Mesenchymal stem cell (in vitro differentiated cells and primary cell): ENCODE data around the gene FRZB.

Source experiments
- DNase-seq: peaks from one replicate; pipeline ENCODE4 v3.0.0-alpha.2; 2013
- H2AFZ ChIP-seq: one replicate; pipeline ENCODE4 v1.6.1; 2013; ENCODE audit warnings: low read depth, mild to moderate bottlenecking, control low read depth, inconsistent platforms, low read length, moderate library complexity
- H2AK5ac ChIP-seq: 2 replicates; pipeline ENCODE4 v1.6.1; 2013; ENCODE audit warnings: low read length, moderate library complexity, mild to moderate bottlenecking, inconsistent platforms; ENCODE audit not compliant: severe bottlenecking
- H2BK120ac ChIP-seq: one replicate; pipeline ENCODE4 v1.6.1; 2013; ENCODE audit warnings: low read depth, mild to moderate bottlenecking, inconsistent platforms, low read length, moderate library complexity
- H2BK12ac ChIP-seq, 2 experiments: one replicate each; pipeline ENCODE4 v1.6.1; 2013; ENCODE audit warnings: inconsistent platforms in 2 of 2, low read length in 2 of 2, mild to moderate bottlenecking in 2 of 2, moderate library complexity in 2 of 2, control low read depth in 1 of 2
- H2BK15ac ChIP-seq: one replicate; pipeline ENCODE4 v1.6.1; 2013; ENCODE audit warnings: mild to moderate bottlenecking, low read depth, inconsistent platforms; ENCODE audit not compliant: poor library complexity, severe bottlenecking
- H2BK5ac ChIP-seq: 2 replicates; pipeline ENCODE4 v1.6.1; 2013; ENCODE audit warnings: low read depth, mild to moderate bottlenecking, low read length, control low read depth, inconsistent platforms; ENCODE audit not compliant: poor library complexity, severe bottlenecking
- H3K14ac ChIP-seq, 2 experiments: one replicate each; pipeline ENCODE4 v1.6.1; 2013; ENCODE audit warnings: inconsistent platforms in 2 of 2, low read length in 2 of 2, control low read depth in 1 of 2, mild to moderate bottlenecking in 1 of 2, moderate library complexity in 1 of 2
- H3K18ac ChIP-seq, 2 experiments: one replicate each; pipeline ENCODE4 v1.6.1; 2013; ENCODE audit warnings: inconsistent platforms in 2 of 2, low read length in 2 of 2, control low read depth in 1 of 2, low read depth in 1 of 2, mild to moderate bottlenecking in 1 of 2
- H3K23ac ChIP-seq, 2 experiments: one replicate each; pipeline ENCODE4 v1.6.1; 2013; ENCODE audit warnings: inconsistent platforms in 2 of 2, low read length in 2 of 2, mild to moderate bottlenecking in 2 of 2, moderate library complexity in 2 of 2, control low read depth in 1 of 2
- H3K27ac ChIP-seq: 2 replicates; pipeline ENCODE4 v1.5.1; 2013; ENCODE audit warnings: mild to moderate bottlenecking, moderate library complexity, low read length, control low read depth, inconsistent platforms; ENCODE audit not compliant: poor library complexity, severe bottlenecking
- H3K27me3 ChIP-seq, 2 experiments: 2 replicates each; pipeline versions ENCODE4 v1.6.1 to v1.7.0; 2013; ENCODE audit warnings: low read length in 2 of 2, mild to moderate bottlenecking in 2 of 2, moderate library complexity in 2 of 2, control low read depth in 1 of 2, inconsistent platforms in 1 of 2; ENCODE audit not compliant: control insufficient read depth in 1 of 2, insufficient read depth in 1 of 2
- H3K36me3 ChIP-seq, 2 experiments: 2 replicates each; pipeline versions ENCODE4 v1.6.1 to v1.7.0; 2013; ENCODE audit warnings: low read length in 2 of 2, control low read depth in 1 of 2, inconsistent platforms in 1 of 2, low read depth in 1 of 2, mild to moderate bottlenecking in 1 of 2; ENCODE audit not compliant: insufficient read depth in 2 of 2, control insufficient read depth in 1 of 2
- H3K4ac ChIP-seq, 2 experiments: one replicate each; pipeline ENCODE4 v1.6.1; 2013; ENCODE audit warnings: inconsistent platforms in 2 of 2, low read length in 2 of 2, mild to moderate bottlenecking in 2 of 2, moderate library complexity in 2 of 2, control low read depth in 1 of 2, low read depth in 1 of 2
- H3K4me1 ChIP-seq: 2 replicates; pipeline ENCODE4 v1.6.1; 2013; ENCODE audit warnings: low read depth, low read length, control low read depth; ENCODE audit not compliant: control insufficient read depth, insufficient read depth
- H3K4me2 ChIP-seq: 2 replicates; pipeline ENCODE4 v1.6.1; 2013; ENCODE audit warnings: low read length, mild to moderate bottlenecking, inconsistent platforms; ENCODE audit not compliant: poor library complexity, severe bottlenecking
- H3K4me3 ChIP-seq, 2 experiments: 2 replicates each; pipeline versions ENCODE4 v1.5.1 to v1.7.0; 2013; ENCODE audit warnings: low read length in 2 of 2, mild to moderate bottlenecking in 2 of 2, control low read depth in 1 of 2, low read depth in 1 of 2; ENCODE audit not compliant: insufficient read depth in 1 of 2
- H3K79me1 ChIP-seq: replicated peaks from 2 replicates; pipeline ENCODE4 v1.6.1; 2013; ENCODE audit warnings: mild to moderate bottlenecking, control low read depth, low read length, inconsistent platforms; ENCODE audit not compliant: poor library complexity, severe bottlenecking
- H3K9ac ChIP-seq: 2 replicates; pipeline ENCODE4 v1.7.0; 2013; ENCODE audit warnings: mild to moderate bottlenecking, low read length, moderate library complexity
- H3K9me3 ChIP-seq: 2 replicates; pipeline ENCODE4 v1.7.0; 2013; ENCODE audit warnings: mild to moderate bottlenecking, low read length; ENCODE audit not compliant: control insufficient read depth
- H4K8ac ChIP-seq: one replicate; pipeline ENCODE4 v1.6.1; 2013; ENCODE audit warnings: inconsistent platforms, mild to moderate bottlenecking, low read length, moderate library complexity
- H4K91ac ChIP-seq: one replicate; pipeline ENCODE4 v1.6.1; 2013; ENCODE audit warnings: mild to moderate bottlenecking, low read length, inconsistent platforms
- WGBS: methylation state at CpG from one replicate; pipeline ENCODE4 v1.1.7; 2013; ENCODE audit warnings: mixed read lengths; 5-methylcytosine and 5-hydroxymethylcytosine counted together

Gene FRZB

DNA sequence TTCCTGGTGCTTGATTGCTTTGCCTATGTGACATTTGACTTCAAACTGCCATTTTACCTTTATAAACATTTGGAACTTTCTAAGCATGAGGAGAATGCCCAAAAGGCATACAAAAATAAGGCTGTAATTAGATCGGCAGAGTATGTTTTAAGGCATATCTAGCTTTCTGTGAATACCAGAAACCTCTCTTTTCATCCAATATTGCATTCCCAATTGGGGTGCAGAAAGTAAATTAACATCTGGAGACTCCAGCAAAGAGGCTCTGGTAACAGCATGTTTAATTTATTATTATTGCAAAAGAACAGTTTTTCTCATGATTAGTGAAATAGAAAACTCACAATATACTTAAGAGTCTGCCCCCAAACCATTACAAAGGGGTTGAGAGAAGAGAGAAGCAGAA lies 32.1 kb downstream of the FRZB start:
- no peak overlapping the region for H3K4ac ChIP-seq
- no peak overlapping the region for H3K27ac ChIP-seq
- H2BK15ac ChIP-seq: no peak overlapping the region
- WGBS: no CpG with 5 or more reads among the region's 1 CpG
- H3K27me3 ChIP-seq: no peaks in the 10 kb centered on the region
- no peak overlapping the region for H4K91ac ChIP-seq
- H2BK5ac ChIP-seq: no peak overlapping the region
- no peak overlapping the region for H2BK120ac ChIP-seq
- H3K79me1 ChIP-seq: no peaks in the 10 kb centered on the region
- H3K14ac ChIP-seq: no peak overlapping the region
- no peak overlapping the region for H2BK12ac ChIP-seq
- H3K9me3 ChIP-seq: no peaks in the 10 kb centered on the region
- no peaks in the 10 kb centered on the region for H3K36me3 ChIP-seq
- peak overlapping the region in 1 of 2 experiments; percentile 45 for H3K4me3 ChIP-seq
- no peak overlapping the region for H4K8ac ChIP-seq
- no peak overlapping the region for H2AK5ac ChIP-seq
- no peak overlapping the region for H3K23ac ChIP-seq
- peak overlapping the region; percentile 53 for H3K9ac ChIP-seq
- no peak overlapping the region for H3K18ac ChIP-seq
- no peaks in the 10 kb centered on the region for H3K4me1 ChIP-seq
- DNase-seq: no peak
- H3K4me2 ChIP-seq: no peak overlapping the region
- H2AFZ ChIP-seq: no peak overlapping the region

DNA sequence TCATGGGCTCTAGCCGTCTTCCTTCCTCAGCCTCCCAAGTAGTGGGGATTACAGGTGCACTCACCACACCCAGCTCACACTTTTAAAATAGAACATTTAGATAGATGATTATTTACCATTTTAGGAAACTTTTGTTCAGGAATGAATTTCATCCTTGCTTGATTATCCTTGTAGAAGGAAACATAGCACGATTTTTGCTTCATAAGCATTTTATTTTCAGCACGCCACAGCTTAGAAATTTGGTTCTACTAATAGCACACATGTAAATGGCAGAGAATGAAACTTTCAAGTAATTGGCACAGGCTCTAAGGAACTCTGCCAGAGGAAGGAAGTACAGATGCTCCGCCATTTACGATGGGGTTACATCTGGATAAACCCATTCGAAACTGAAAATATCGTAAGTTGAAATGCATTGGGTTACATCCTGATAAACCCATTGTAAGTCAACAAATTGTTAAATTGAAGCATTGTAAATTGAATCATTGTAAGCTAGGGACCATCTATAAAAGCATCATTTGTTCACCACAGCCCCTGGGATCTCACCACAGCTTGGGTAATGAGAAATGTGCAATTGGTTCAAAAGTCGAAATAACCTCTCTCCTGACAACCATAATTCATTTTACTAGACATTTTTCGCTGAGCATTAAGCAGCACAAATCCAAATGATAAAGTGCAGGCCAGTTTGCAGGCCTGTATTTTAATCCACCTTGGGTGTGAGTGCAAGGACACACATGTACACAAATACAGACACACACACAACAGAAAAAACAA lies 33.2 kb downstream of the FRZB start:
- Histone ChIP-seq H3K27me3 (no peaks in the 10 kb centered on the region), H2BK120ac (no peak overlapping the region), H4K8ac (no peak overlapping the region), H3K23ac (no peak overlapping the region), H3K4me3 (no peak overlapping the region), H3K27ac (no peak overlapping the region), H2AFZ (no peak overlapping the region), H2BK12ac (no peak overlapping the region), H4K91ac (no peak overlapping the region), H2AK5ac (no peak overlapping the region), H3K4me2 (no peak overlapping the region), H3K9me3 (no peaks in the 10 kb centered on the region), H2BK5ac (no peak overlapping the region), H3K36me3 (no peaks in the 10 kb centered on the region), H3K18ac (no peak overlapping the region), H3K14ac (no peak overlapping the region), H3K4me1 (no peaks in the 10 kb centered on the region), H2BK15ac (no peak overlapping the region), H3K79me1 (no peaks in the 10 kb centered on the region), H3K9ac (no peak overlapping the region), H3K4ac (no peak overlapping the region)
- no peak for DNase-seq
- 85% methylated on average over 8 of the region's 9 CpGs for WGBS

DNA sequence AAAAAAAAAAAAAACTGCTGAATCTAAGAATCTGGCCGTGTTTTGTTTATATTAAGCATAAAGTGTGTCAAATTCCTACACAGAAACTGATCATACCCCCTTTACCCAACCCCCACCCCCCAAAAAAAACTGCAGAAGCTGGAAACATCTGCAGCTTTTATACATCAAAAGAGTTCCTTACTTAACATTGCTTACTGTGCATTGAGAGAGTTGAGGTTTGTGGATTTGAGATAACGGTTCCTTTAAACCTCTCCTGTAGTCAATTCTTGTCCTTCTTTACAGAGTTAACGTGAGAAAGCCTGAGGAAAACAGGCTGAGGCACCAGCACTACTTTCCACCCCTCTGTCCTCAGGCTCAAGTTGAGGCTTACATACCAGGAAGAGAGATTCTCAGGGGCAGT lies 34.5 kb downstream of the FRZB start:
- WGBS: 91% methylated on average over 2 of the region's 3 CpGs
- Histone ChIP-seq H3K36me3 (no peaks in the 10 kb centered on the region), H2AK5ac (no peak overlapping the region), H3K27ac (no peak overlapping the region), H2BK120ac (no peak overlapping the region), H3K4me1 (no peaks in the 10 kb centered on the region), H3K27me3 (no peaks in the 10 kb centered on the region), H2BK12ac (no peak overlapping the region), H3K23ac (no peak overlapping the region), H2AFZ (no peak overlapping the region), H3K9ac (no peak overlapping the region), H2BK15ac (no peak overlapping the region), H2BK5ac (no peak overlapping the region), H3K9me3 (no peaks in the 10 kb centered on the region), H4K91ac (no peak overlapping the region), H4K8ac (no peak overlapping the region), H3K4ac (peak overlapping the region in 1 of 2 experiments; percentile 41), H3K14ac (peak overlapping the region in 1 of 2 experiments; percentile 20), H3K4me3 (no peak overlapping the region), H3K79me1 (no peaks in the 10 kb centered on the region), H3K4me2 (no peak overlapping the region), H3K18ac (no peak overlapping the region)
- DNase-seq: no peak

DNA sequence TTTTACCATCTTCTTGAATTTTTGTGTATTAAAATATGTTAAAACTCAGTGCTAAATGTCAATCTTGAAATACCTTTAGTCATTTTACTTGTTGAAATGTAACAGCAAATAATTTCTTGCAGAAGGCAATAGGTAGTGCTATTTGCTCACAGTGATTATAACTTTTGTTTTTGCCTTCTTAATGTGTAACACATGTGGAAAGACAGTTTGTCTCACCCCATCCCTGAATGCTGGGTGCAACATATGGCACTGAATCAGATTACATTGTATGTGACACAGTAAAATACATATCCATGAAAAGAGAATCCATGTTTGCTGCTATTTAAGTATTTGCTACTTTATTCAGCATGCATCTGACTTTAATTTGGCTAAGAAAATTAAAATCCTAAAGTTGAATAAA lies 35.3 kb downstream of the FRZB start:
- H3K27ac ChIP-seq: no peak overlapping the region
- H2AK5ac ChIP-seq: no peak overlapping the region
- H3K18ac ChIP-seq: no peak overlapping the region
- H3K27me3 ChIP-seq: no peaks in the 10 kb centered on the region
- H3K4ac ChIP-seq: no peak overlapping the region
- no peak overlapping the region for H3K14ac ChIP-seq
- no peak overlapping the region for H2BK120ac ChIP-seq
- no peak for DNase-seq
- H3K36me3 ChIP-seq: no peaks in the 10 kb centered on the region
- H3K4me2 ChIP-seq: no peak overlapping the region
- no peak overlapping the region for H4K91ac ChIP-seq
- no peak overlapping the region for H2BK12ac ChIP-seq
- H3K79me1 ChIP-seq: no peaks in the 10 kb centered on the region
- no peak overlapping the region for H3K23ac ChIP-seq
- no peak overlapping the region for H2BK5ac ChIP-seq
- H3K9me3 ChIP-seq: no peaks in the 10 kb centered on the region
- no peaks in the 10 kb centered on the region for H3K4me1 ChIP-seq
- H3K9ac ChIP-seq: no peak overlapping the region
- H3K4me3 ChIP-seq: no peak overlapping the region
- no peak overlapping the region for H2BK15ac ChIP-seq
- H2AFZ ChIP-seq: no peak overlapping the region
- H4K8ac ChIP-seq: no peak overlapping the region
